Mesendoderm (in vitro differentiated cells): ENCODE results near the gene AMMECR1L.
A peak's percentile ranks its signal among the peaks of the same experiment; 100 is the strongest.
"Not testable (repeated sequence)": the region's sequence is repeated elsewhere in the genome, so short reads cannot be mapped to it uniquely, and the experiment has no call there.

Source experiments
- DNase-seq: peaks from one replicate; pipeline ENCODE4 v3.0.0; 2013
- H2AK5ac ChIP-seq: 2 replicates; pipeline ENCODE4 v1.6.1; 2013; ENCODE audit warnings: low read length, inconsistent platforms
- H2BK120ac ChIP-seq: 2 replicates; pipeline ENCODE4 v1.6.1; 2013; ENCODE audit warnings: low read depth, mild to moderate bottlenecking, low read length, moderate library complexity, mixed read lengths
- H2BK15ac ChIP-seq: replicated peaks from 2 replicates; pipeline ENCODE4 v1.6.1; 2013; ENCODE audit warnings: low read depth, mild to moderate bottlenecking, moderate library complexity
- H2BK5ac ChIP-seq: 2 replicates; pipeline ENCODE4 v1.6.1; 2013; ENCODE audit warnings: low read length, inconsistent platforms
- H3K18ac ChIP-seq: 2 replicates; pipeline ENCODE4 v1.6.1; 2013; ENCODE audit warnings: mild to moderate bottlenecking, low read length, mixed read lengths
- H3K23ac ChIP-seq: one replicate; pipeline ENCODE4 v1.6.1; 2013; ENCODE audit warnings: low read length
- H3K27ac ChIP-seq: 2 replicates; pipeline ENCODE4 v1.5.1; 2013; ENCODE audit warnings: low read depth, mild to moderate bottlenecking, inconsistent platforms, low read length, moderate library complexity
- H3K27me3 ChIP-seq: 2 replicates; pipeline ENCODE4 v1.6.1; 2013; ENCODE audit warnings: low read length, control low read depth, mild to moderate bottlenecking, inconsistent platforms; ENCODE audit not compliant: insufficient read depth, poor library complexity
- H3K36me3 ChIP-seq: 2 replicates; pipeline ENCODE4 v1.6.1; 2013; ENCODE audit warnings: low read length, inconsistent platforms; ENCODE audit not compliant: control insufficient read depth, insufficient read depth
- H3K4ac ChIP-seq: one replicate; pipeline ENCODE4 v1.6.1; 2013; ENCODE audit warnings: low read depth, mild to moderate bottlenecking, low read length, moderate library complexity
- H3K4me1 ChIP-seq: 2 replicates; pipeline ENCODE4 v1.6.1; 2013; ENCODE audit warnings: low read depth, low read length, inconsistent platforms; ENCODE audit not compliant: control insufficient read depth
- H3K4me2 ChIP-seq: 2 replicates; pipeline ENCODE4 v1.6.1; 2013; ENCODE audit warnings: low read length
- H3K4me3 ChIP-seq: 2 replicates; pipeline ENCODE4 v1.5.1; 2013; ENCODE audit warnings: mild to moderate bottlenecking, low read length
- H3K56ac ChIP-seq: one replicate; pipeline ENCODE4 v1.6.1; 2013; ENCODE audit warnings: low read length
- H3K79me1 ChIP-seq: 2 replicates; pipeline ENCODE4 v1.6.1; 2013; ENCODE audit warnings: low read length, inconsistent platforms
- H3K79me2 ChIP-seq: 2 replicates; pipeline ENCODE4 v1.6.1; 2013; ENCODE audit warnings: mild to moderate bottlenecking, low read length; ENCODE audit not compliant: control insufficient read depth, insufficient read depth
- H3K9ac ChIP-seq: 2 replicates; pipeline ENCODE4 v1.6.1; 2013; ENCODE audit warnings: low read length, inconsistent platforms
- H4K5ac ChIP-seq: one replicate; pipeline ENCODE4 v1.6.1; 2013; ENCODE audit warnings: low read length
- H4K8ac ChIP-seq: one replicate; pipeline ENCODE4 v1.6.1; 2013; ENCODE audit warnings: low read depth, mild to moderate bottlenecking, control low read depth, low read length, moderate library complexity
- WGBS: extraction: QIAGEN DNeasy Blood & Tissue Kit; methylation state at CpG from one replicate; pipeline ENCODE4 v1.1.7; 2013; ENCODE audit warnings: low lambda C conversion rate, missing lambda C conversion rate; ENCODE audit not compliant: insufficient coverage; ENCODE audit errors: extremely low coverage; 5-methylcytosine and 5-hydroxymethylcytosine counted together

Gene AMMECR1L

GRCh38 chr2:127829845-127830246 is 55.9 kb downstream of the AMMECR1L start:
- H3K36me3 ChIP-seq: no peaks in the 10 kb centered on the region
- H3K27me3 ChIP-seq: no peaks in the 10 kb centered on the region
- H3K4me3 ChIP-seq: no peak overlapping the region
- H3K4me2 ChIP-seq: no peak overlapping the region
- H3K56ac ChIP-seq: no peak overlapping the region
- H2BK120ac ChIP-seq: peak overlapping the region; percentile 21
- H3K79me1 ChIP-seq: no peaks in the 10 kb centered on the region
- H3K4ac ChIP-seq: no peak overlapping the region
- no CpG with 5 or more reads among the region's 5 CpGs for WGBS
- no peak overlapping the region for H3K27ac ChIP-seq
- H3K18ac ChIP-seq: peak overlapping the region; percentile 62
- no peak overlapping the region for H2BK5ac ChIP-seq
- DNase-seq: peak; percentile 79
- no peaks in the 10 kb centered on the region for H3K79me2 ChIP-seq
- no peak overlapping the region for H2BK15ac ChIP-seq
- H3K9ac ChIP-seq: peak overlapping the region; percentile 38
- no peak overlapping the region for H4K8ac ChIP-seq
- H3K23ac ChIP-seq: no peak overlapping the region
- H2AK5ac ChIP-seq: no peak overlapping the region
- H4K5ac ChIP-seq: peak overlapping the region; percentile 71
- no peaks in the 10 kb centered on the region for H3K4me1 ChIP-seq

GRCh38 chr2:127826708-127827107 is 59.0 kb downstream of the AMMECR1L start:
- not testable (repeated sequence) for H3K4me1 ChIP-seq, H3K56ac ChIP-seq, H3K9ac ChIP-seq, H3K27me3 ChIP-seq, H2AK5ac ChIP-seq, H2BK15ac ChIP-seq, H2BK120ac ChIP-seq, H3K4me3 ChIP-seq, DNase-seq, H2BK5ac ChIP-seq, H3K36me3 ChIP-seq, H3K79me2 ChIP-seq, H3K27ac ChIP-seq, H4K5ac ChIP-seq, H3K79me1 ChIP-seq, H3K4ac ChIP-seq, H4K8ac ChIP-seq, H3K4me2 ChIP-seq, H3K23ac ChIP-seq, H3K18ac ChIP-seq
- no CpG with 5 or more reads among the region's 2 CpGs for WGBS

GRCh38 chr2:127826047-127826446 is 59.7 kb downstream of the AMMECR1L start:
- Histone ChIP-seq H3K79me1 (no peaks in the 10 kb centered on the region), H3K27me3 (no peaks in the 10 kb centered on the region), H4K5ac (no peak overlapping the region), H3K18ac (no peak overlapping the region), H3K9ac (no peak overlapping the region), H2AK5ac (no peak overlapping the region), H3K4me2 (no peak overlapping the region), H3K27ac (no peak overlapping the region), H3K36me3 (no peaks in the 10 kb centered on the region), H3K4me1 (no peaks in the 10 kb centered on the region), H3K79me2 (no peaks in the 10 kb centered on the region), H2BK15ac (no peak overlapping the region), H3K56ac (no peak overlapping the region), H3K4me3 (no peak overlapping the region), H4K8ac (no peak overlapping the region), H3K4ac (no peak overlapping the region), H2BK5ac (no peak overlapping the region), H2BK120ac (no peak overlapping the region), H3K23ac (no peak overlapping the region)
- no peak for DNase-seq
- WGBS: no CpG with 5 or more reads among the region's 12 CpGs

- H4K8ac ChIP-seq: no peak overlapping the region
- no peaks in the 10 kb centered on the region for H3K27me3 ChIP-seq
- no peak overlapping the region for H2BK5ac ChIP-seq
- no peaks in the 10 kb centered on the region for H3K79me1 ChIP-seq
- H4K5ac ChIP-seq: no peak overlapping the region
- H2BK15ac ChIP-seq: no peak overlapping the region
- no peak overlapping the region for H3K18ac ChIP-seq
- no peaks in the 10 kb centered on the region for H3K36me3 ChIP-seq
- no peak overlapping the region for H3K56ac ChIP-seq
- no CpG with 5 or more reads among the region's 6 CpGs for WGBS
- no peak overlapping the region for H3K23ac ChIP-seq
- no peak overlapping the region for H3K4ac ChIP-seq
- H3K79me2 ChIP-seq: no peaks in the 10 kb centered on the region
- no peak overlapping the region for H2AK5ac ChIP-seq
- H3K9ac ChIP-seq: no peak overlapping the region
- H3K4me1 ChIP-seq: no peaks in the 10 kb centered on the region
- no peak overlapping the region for H3K4me3 ChIP-seq
- DNase-seq: peak; percentile 35
- H3K27ac ChIP-seq: no peak overlapping the region
- H3K4me2 ChIP-seq: no peak overlapping the region
- H2BK120ac ChIP-seq: no peak overlapping the region
Measured at GRCh38 chr2:127820080-127820668, 65.6 kb downstream of the AMMECR1L start.

- DNase-seq: no peak
- H3K27me3 ChIP-seq: no peaks in the 10 kb centered on the region
- H4K8ac ChIP-seq: no peak overlapping the region
- H3K79me2 ChIP-seq: no peaks in the 10 kb centered on the region
- H3K79me1 ChIP-seq: no peaks in the 10 kb centered on the region
- no peak overlapping the region for H3K4ac ChIP-seq
- no peak overlapping the region for H3K23ac ChIP-seq
- H2BK5ac ChIP-seq: no peak overlapping the region
- H2AK5ac ChIP-seq: no peak overlapping the region
- H3K4me3 ChIP-seq: no peak overlapping the region
- no peak overlapping the region for H4K5ac ChIP-seq
- no peak overlapping the region for H3K9ac ChIP-seq
- no peak overlapping the region for H3K18ac ChIP-seq
- no peak overlapping the region for H2BK120ac ChIP-seq
- no peak overlapping the region for H3K56ac ChIP-seq
- no peaks in the 10 kb centered on the region for H3K36me3 ChIP-seq
- no peak overlapping the region for H2BK15ac ChIP-seq
- no peaks in the 10 kb centered on the region for H3K4me1 ChIP-seq
- no CpG with 5 or more reads among the region's 8 CpGs for WGBS
- H3K4me2 ChIP-seq: no peak overlapping the region
- H3K27ac ChIP-seq: no peak overlapping the region
Measured at GRCh38 chr2:127818794-127819425, 66.8 kb downstream of the AMMECR1L start.

- no peak overlapping the region for H3K56ac ChIP-seq
- H2BK15ac ChIP-seq: no peak overlapping the region
- no peaks in the 10 kb centered on the region for H3K27me3 ChIP-seq
- H3K4ac ChIP-seq: no peak overlapping the region
- H3K18ac ChIP-seq: no peak overlapping the region
- no peak for DNase-seq
- no peak overlapping the region for H3K4me3 ChIP-seq
- H3K4me2 ChIP-seq: no peak overlapping the region
- no CpG with 5 or more reads among the region's 5 CpGs for WGBS
- H3K23ac ChIP-seq: no peak overlapping the region
- no peak overlapping the region for H4K5ac ChIP-seq
- H3K9ac ChIP-seq: no peak overlapping the region
- no peaks in the 10 kb centered on the region for H3K4me1 ChIP-seq
- no peak overlapping the region for H2BK5ac ChIP-seq
- H2BK120ac ChIP-seq: no peak overlapping the region
- no peak overlapping the region for H4K8ac ChIP-seq
- H3K79me2 ChIP-seq: no peaks in the 10 kb centered on the region
- H3K36me3 ChIP-seq: no peaks in the 10 kb centered on the region
- H3K27ac ChIP-seq: no peak overlapping the region
- no peak overlapping the region for H2AK5ac ChIP-seq
- H3K79me1 ChIP-seq: no peaks in the 10 kb centered on the region
Measured at GRCh38 chr2:127818241-127818640, 67.5 kb downstream of the AMMECR1L start.
